ENCODE results near the gene LIMS1. TPM values are rescaled to one million over a fixed set of nuclear protein-coding genes. Genes with fewer than 3 reads are reported as not detected.

LIMS1 gene
- total RNA-seq, 1 experiment from 2014 or later: 56.2 TPM

- ChIA-PET POLR2A (no interaction called here), CTCF (no interaction called here), RAD21 (ENCODE audit: low non-redundant PET in 1 of 2, low total read pairs in 2 of 2, uncharacterized antibody in 2 of 2, unreplicated experiment in 2 of 2) (no interaction called here)
- intact Hi-C loops (cut with micrococcal nuclease): no loop called here
- no TSS peak for BruUV-seq (replicated peaks)
- no peaks in the 10 kb centered on the region for H3K79me2 ChIP-seq (ENCODE audit: insufficient read depth, low read length)
- no peak for ATAC-seq
- H3K4me3 ChIP-seq (replicated peaks in 1 of 2; ENCODE audit: low read depth in 1 of 2, low read length in 2 of 2): no peak overlapping the region
- H3K27me3 ChIP-seq (ENCODE audit: insufficient read depth, low read length): no peaks in the 10 kb centered on the region
- H3K9me2 ChIP-seq (ENCODE audit: insufficient read depth): no peaks in the 10 kb centered on the region
- no peak overlapping the region for H3K9ac ChIP-seq (ENCODE audit: low read length)
- H3K9me3 ChIP-seq (ENCODE audit: control insufficient read depth in 1 of 2, insufficient read depth in 1 of 2, low read depth in 1 of 2, low read length in 2 of 2): no peaks in the 10 kb centered on the region
- no peaks in the 10 kb centered on the region for H3K4me1 ChIP-seq (ENCODE audit: control insufficient read depth in 1 of 2, insufficient read depth in 2 of 2, low read length in 2 of 2)
- peaks cover 4 to 15% of the 10 kb centered on the region in 2 experiments; a peak in 3 of 4 replicates for H3K36me3 ChIP-seq (ENCODE audit: control insufficient read depth in 1 of 2, insufficient read depth in 2 of 2, low read length in 2 of 2)
- no peak overlapping the region for H3K27ac ChIP-seq (ENCODE audit: low read depth, low read length)
- no peak overlapping the region for H3K4me2 ChIP-seq (ENCODE audit: low read length)
- no peak overlapping the region for H2AFZ ChIP-seq (ENCODE audit: low read depth, low read length, poor library complexity, severe bottlenecking)
- no peak for TF ChIP-seq REST (IDR thresholded peaks at IDR 0.05; ENCODE audit: low read depth)
- TF ChIP-seq JUND (IDR thresholded peaks at IDR 0.05): no peak
- no peak for TF ChIP-seq ATF3 (IDR thresholded peaks at IDR 0.05)
- TF ChIP-seq EZH2 (IDR thresholded peaks at IDR 0.05): no peak
- TF ChIP-seq CBX3 (IDR thresholded peaks at IDR 0.05; ENCODE audit: low read depth): no peak
- TF ChIP-seq ZFX (IDR thresholded peaks at IDR 0.05): no peak
- no peak for TF ChIP-seq SP1 (IDR thresholded peaks at IDR 0.05; ENCODE audit: low read depth)
- TF ChIP-seq POLR2A (IDR thresholded peaks at IDR 0.05; ENCODE audit: borderline replicate concordance, extremely low read depth, insufficient read depth, insufficient read length): no peak
- no peak for TF ChIP-seq POLR2AphosphoS5 (IDR thresholded peaks at IDR 0.05; ENCODE audit: low read depth, low read length)
- TF ChIP-seq EZH2phosphoT487 (IDR thresholded peaks at IDR 0.05; ENCODE audit: borderline replicate concordance): no peak
- TF ChIP-seq, protein P1, sequence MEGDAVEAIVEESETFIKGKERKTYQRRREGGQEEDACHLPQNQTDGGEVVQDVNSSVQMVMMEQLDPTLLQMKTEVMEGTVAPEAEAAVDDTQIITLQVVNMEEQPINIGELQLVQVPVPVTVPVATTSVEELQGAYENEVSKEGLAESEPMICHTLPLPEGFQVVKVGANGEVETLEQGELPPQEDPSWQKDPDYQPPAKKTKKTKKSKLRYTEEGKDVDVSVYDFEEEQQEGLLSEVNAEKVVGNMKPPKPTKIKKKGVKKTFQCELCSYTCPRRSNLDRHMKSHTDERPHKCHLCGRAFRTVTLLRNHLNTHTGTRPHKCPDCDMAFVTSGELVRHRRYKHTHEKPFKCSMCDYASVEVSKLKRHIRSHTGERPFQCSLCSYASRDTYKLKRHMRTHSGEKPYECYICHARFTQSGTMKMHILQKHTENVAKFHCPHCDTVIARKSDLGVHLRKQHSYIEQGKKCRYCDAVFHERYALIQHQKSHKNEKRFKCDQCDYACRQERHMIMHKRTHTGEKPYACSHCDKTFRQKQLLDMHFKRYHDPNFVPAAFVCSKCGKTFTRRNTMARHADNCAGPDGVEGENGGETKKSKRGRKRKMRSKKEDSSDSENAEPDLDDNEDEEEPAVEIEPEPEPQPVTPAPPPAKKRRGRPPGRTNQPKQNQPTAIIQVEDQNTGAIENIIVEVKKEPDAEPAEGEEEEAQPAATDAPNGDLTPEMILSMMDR (IDR thresholded peaks at IDR 0.05 in 2 of 3, conservative IDR thresholded peaks at IDR 0.05 in 1 of 3; ENCODE audit: borderline replicate concordance in 1 of 3, insufficient read depth in 1 of 3, low read depth in 2 of 3, low read length in 2 of 3): no peak
- TF ChIP-seq YY1 (IDR thresholded peaks at IDR 0.05; ENCODE audit: extremely low read depth, insufficient replicate concordance, low read depth, low read length): no peak
- TF ChIP-seq SRF (IDR thresholded peaks at IDR 0.05; ENCODE audit: low read depth): no peak
- no peak for TF ChIP-seq MAX (IDR thresholded peaks at IDR 0.05)
- no peak for TF ChIP-seq EGR1 (IDR thresholded peaks at IDR 0.05; ENCODE audit: low read depth)
- no peak for TF ChIP-seq CEBPB (IDR thresholded peaks at IDR 0.05; ENCODE audit: low read depth)
- TF ChIP-seq ELF1 (IDR thresholded peaks at IDR 0.05; ENCODE audit: borderline replicate concordance, low read depth): no peak
- TF ChIP-seq FOSL1 (IDR thresholded peaks at IDR 0.05; ENCODE audit: low read depth): no peak
- H4K20me1 ChIP-seq (ENCODE audit: insufficient read depth): no peaks in the 10 kb centered on the region
- DNase-seq (ENCODE audit: low read depth, low spot score): no peak
These were observed 42.4 kb upstream of the LIMS1 start for GRCh38 chr2:108491848-108492247.
